Esophagus muscularis mucosa (tissue), 4 donors: ENCODE measurements around the gene FSCN2.

Experiments
- CTCF ChIP-seq, 3 experiments: fragments of 200-600 bp in 2 of 3; fragments of 450-650 bp in 1 of 3; sonication (generic) in 2 of 3; IDR thresholded peaks; one replicate each; pipeline ENCODE4 v1.5.1; 2017 to 2019; ENCODE audit warnings: antibody characterized with exemption in 3 of 3, mild to moderate bottlenecking in 2 of 3, moderate library complexity in 1 of 3
- EP300 ChIP-seq: sonication (generic); formaldehyde crosslinking; IDR thresholded peaks from one replicate; pipeline ENCODE4 v1.6.1; 2017; ENCODE audit warnings: antibody characterized with exemption
- POLR2A ChIP-seq: fragments of 450-650 bp; IDR thresholded peaks from one replicate; pipeline ENCODE4 v1.6.1; 2017; ENCODE audit warnings: antibody characterized with exemption, moderate library complexity, mild to moderate bottlenecking, low read depth
- POLR2AphosphoS5 ChIP-seq, 2 donors: sonication (generic); formaldehyde crosslinking; IDR thresholded peaks; one replicate each; pipeline ENCODE4 v1.6.1; 2017; ENCODE audit warnings: antibody characterized with exemption in 2 of 2

DNA sequence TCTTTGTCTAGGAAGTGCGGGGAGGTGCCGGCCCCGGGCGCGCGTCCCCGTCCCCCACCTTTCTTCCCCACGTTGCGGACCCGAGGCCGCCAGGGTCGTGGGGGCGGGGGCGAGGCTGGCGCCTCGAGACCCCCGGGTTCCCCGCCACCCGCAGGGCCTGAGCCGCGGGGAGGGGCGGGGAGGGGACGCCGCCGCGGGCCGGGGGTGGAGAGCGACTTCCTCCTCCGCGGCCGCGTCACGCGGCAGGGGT is 13.8 kb upstream of the FSCN2 start:
- TF ChIP-seq POLR2AphosphoS5 (IDR thresholded peaks at IDR 0.05) (no peak), CTCF (IDR thresholded peaks at IDR 0.05) (no peak), POLR2A (peak; percentile 23), EP300 (no peak)
